Smooth muscle cell of bladder (primary cell): ENCODE measurements around the gene ATF6B. TPM values are rescaled to one million over a fixed set of nuclear protein-coding genes. Genes with fewer than 3 reads are reported as not detected.

Experiments used
- total RNA-seq: library from RNA; depleted of rRNA; stranded (reverse); fragments of >200 nt; gene quantifications from 2 replicates; pipeline ENCODE4 v1.2.3, GENCODE V29; 2014

Gene ATF6B
- total RNA-seq, result 10.8 and 11.6 TPM in 2 replicates

GRCh38 chr6:32127717-32128592, at the start of gene ATF6B:
TSS of gene ATF6B (minus strand) at chr6:32128246. CDS start at chr6:32128207, 39 bp downstream.

DNA sequence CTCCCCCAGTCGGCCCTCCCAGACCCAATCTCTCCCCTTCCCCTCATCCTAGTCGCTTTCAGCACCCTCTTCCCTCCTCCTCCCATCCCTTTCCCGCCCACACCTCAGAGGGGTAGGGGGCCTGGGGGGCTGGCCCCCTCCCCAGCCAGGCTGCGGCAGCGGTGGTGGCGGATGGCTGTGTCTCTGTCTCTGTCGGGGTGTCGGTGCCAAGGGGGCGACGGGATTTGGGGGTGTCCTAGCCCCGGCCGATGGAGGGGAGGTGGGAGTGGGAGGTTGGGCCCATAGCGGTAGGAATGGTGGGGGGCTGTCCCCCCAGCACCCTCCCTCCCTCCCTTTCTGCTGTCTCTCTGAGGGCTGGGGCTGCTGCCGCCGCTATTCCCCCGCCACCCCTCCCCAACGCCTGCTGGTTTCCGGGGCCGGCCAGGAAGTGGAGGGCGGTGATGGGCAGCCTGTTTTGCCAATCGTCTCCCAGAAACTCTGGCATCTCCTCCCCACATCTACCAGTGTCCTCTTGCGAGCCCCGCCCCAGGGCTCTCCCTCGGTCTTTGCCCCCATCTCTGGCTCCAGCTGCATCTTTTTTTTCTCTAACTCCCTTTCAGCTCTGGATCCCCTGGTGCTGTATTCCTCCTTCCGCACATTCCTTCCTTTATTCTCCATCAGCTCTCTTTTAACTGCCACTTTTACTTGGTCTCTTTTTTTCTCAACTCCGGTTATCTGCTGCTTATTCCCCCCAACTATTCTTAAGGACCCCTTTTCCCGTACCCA, 47.8 kb upstream of the ATF6B start, which contains the start of gene AGPAT1:
AGPAT1 (minus strand) TSS at position 374 of the 765 bp plus-strand sequence. CDS start 4,588 bp downstream, outside the sequence.

DNA sequence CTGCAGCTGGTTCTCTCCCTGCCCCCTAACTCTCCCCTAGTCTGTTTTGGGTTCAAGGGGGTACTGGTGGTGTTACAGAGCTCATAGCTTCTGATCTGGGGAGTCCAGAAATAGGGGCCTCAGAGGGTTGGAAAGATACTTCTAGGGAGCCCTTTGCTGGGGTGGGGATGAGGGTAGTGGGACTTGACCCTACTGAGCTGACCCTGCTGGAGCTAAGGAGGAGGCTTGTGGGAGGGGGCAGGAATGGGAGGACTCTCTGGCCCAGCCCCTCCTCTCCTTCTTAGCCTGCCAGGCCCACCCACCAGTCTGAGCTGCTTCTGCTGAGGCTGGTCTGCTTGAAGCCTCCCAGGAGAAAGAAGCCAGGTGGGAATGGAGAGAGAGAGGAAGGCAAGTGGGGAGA, 36.2 kb upstream of the ATF6B start, which contains the start of gene EGFL8:
EGFL8 (plus strand) TSS at position 301 of the 400 bp plus-strand sequence. CDS start 1,571 bp downstream, outside the sequence.

DNA sequence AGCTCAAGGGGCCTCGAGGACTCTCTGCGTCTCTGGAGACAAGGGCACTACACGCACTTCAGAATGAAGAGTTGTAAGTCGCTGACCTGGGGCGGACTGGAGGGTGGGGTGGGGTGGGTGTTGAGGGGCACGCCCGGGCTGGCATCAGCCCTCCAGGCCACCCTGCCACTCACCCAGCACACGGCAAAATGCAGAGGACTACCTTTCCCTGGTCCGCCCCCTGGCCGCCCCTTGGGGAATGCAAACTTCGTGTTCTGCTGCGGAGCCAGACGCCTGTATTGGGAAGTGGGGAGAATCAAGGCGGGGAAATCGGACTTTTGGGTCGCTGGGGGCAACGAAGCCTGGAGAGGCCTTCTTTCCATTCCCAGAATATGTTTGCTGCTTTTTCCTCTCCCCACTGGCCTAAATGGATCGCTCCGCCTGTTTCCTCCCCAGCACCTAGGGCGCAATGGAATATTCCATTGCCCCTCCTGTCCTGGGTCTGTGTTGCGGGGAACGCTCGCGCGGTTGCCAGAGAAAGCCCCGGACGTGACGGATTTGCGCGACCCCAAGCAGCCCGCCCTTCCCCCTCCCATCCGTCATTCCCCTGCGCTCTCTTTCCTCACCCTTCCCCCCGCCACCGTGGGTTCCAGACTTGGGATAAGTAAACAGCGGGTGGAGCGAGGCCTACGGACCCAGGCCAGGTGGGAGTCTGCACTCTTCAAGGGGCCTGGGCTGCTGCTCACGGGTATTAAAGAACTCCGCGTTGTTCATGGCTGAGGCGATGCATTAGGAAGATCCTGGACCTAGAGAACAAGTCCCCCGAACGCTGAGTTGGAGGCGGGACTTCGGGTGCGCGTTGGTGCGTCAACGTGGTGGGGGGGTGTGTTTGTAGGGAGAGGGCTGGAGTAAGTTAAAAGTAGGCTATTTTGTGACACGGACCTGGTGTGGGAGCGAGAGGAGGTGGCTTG, 25.8 kb upstream of the ATF6B start, which contains the start of gene PPT2:
PPT2 (plus strand) TSS at position 578 of the 950 bp plus-strand sequence. CDS start 454 bp downstream, outside the sequence.

DNA sequence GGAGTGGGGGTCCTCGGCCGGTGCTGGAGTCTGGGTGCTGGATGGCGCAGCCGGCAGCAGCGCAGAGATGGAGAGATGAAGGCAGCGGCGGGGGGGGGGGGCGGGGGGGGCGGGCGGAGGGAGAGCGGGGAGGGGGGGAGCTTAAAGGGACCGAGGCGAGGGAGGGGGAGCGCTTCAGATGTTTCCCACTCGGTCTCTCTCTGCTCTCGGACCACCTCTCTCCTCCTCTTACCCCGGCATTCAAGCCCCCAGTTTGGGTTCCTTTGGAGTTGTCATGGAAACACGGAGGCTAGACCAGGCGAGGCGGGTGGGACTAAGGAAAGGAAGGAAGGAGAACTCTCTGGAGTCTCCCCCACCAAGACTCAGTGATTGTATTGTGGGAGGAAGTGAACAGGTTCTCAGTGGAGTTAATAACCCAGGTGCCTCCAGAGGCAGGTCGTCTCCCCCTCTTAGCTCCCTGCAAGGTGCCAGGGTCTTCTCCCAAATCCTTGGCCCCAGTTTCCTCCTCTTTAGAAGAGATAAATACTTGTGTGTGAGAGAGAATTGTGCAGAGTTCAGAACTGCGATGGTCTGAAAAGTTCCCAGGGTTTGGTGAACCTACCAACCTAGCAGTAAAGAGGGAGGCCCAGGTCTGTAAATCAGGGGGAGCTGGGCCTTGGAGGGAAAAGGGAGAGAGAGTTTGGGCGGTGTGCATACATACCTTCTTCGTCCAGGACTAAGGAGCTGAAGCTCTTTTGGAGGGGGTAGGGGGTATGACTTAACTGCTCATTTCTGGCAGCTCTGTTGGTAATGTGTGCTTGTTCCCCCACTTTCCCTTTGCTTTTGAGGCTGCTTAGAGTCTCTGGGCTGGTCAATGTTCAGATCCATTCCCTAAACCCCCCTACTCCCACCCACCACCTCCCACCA, 24.1 kb upstream of the ATF6B start, which contains the start of gene PRRT1:
PRRT1 (minus strand) TSS at position 77 of the 906 bp plus-strand sequence. CDS start 112 bp downstream, outside the sequence.

GRCh38 chr6:32109114-32109764, 18.8 kb downstream of the ATF6B start, which contains the start of gene TNXB:
TSS of gene TNXB (minus strand) at chr6:32109338. CDS start at chr6:32098198, 11,140 bp downstream.

Other genes with a start within 250 kb of the ATF6B start
- gene SLC44A4, start 249.2 kb downstream of the ATF6B start, total RNA-seq, result not detected in 2 replicates
- gene EHMT2, start 230.5 kb downstream of the ATF6B start, total RNA-seq, result 48.6 and 68.9 TPM in 2 replicates
- gene ZBTB12, start 226.2 kb downstream of the ATF6B start, total RNA-seq, result 3.8 and 7.2 TPM in 2 replicates
- 5.4 and 8.4 TPM in 2 replicates for gene C2, start 200.5 kb downstream of the ATF6B start, total RNA-seq
- 46.1 and 61.2 TPM in 2 replicates for gene CFB, start 182.2 kb downstream of the ATF6B start, total RNA-seq
- gene NELFE, start 169.3 kb downstream of the ATF6B start, total RNA-seq, result 87.3 and 111 TPM in 2 replicates
- 54.3 and 84.7 TPM in 2 replicates for gene SKIC2, start 169.1 kb downstream of the ATF6B start, total RNA-seq
- gene DXO, start 156.1 kb downstream of the ATF6B start, total RNA-seq, result 11.4 and 12.5 TPM in 2 replicates
- 7.3 and 11.3 TPM in 2 replicates for gene C4A, start 146.2 kb downstream of the ATF6B start, total RNA-seq
- 5.5 and 9.3 TPM in 2 replicates for gene C4B, start 113.5 kb downstream of the ATF6B start, total RNA-seq
- not detected in 2 replicates for gene CYP21A2, start 89.8 kb downstream of the ATF6B start, total RNA-seq
- gene TNXB, start 18.9 kb downstream of the ATF6B start, total RNA-seq, result 91.2 and 144 TPM in 2 replicates
- 5.3 and 5.8 TPM in 2 replicates for gene FKBPL, start 2.0 kb upstream of the ATF6B start, total RNA-seq
- gene PRRT1, start 23.7 kb upstream of the ATF6B start, total RNA-seq, result 0.14 and 0.18 TPM in 2 replicates
- 50.2 and 67.4 TPM in 2 replicates for gene PPT2, start 25.9 kb upstream of the ATF6B start, total RNA-seq
- 0.57 and 1.2 TPM in 2 replicates for gene EGFL8, start 36.3 kb upstream of the ATF6B start, total RNA-seq
- 20.9 and 29.5 TPM in 2 replicates for gene AGPAT1, start 47.8 kb upstream of the ATF6B start, total RNA-seq
- gene RNF5, start 50.2 kb upstream of the ATF6B start, total RNA-seq, result 15.9 and 20.3 TPM in 2 replicates
- 0.14 and 0.37 TPM in 2 replicates for gene AGER, start 56.0 kb upstream of the ATF6B start, total RNA-seq
- 19.2 and 24.8 TPM in 2 replicates for gene PBX2, start 62.0 kb upstream of the ATF6B start, total RNA-seq
- gene GPSM3, start 64.4 kb upstream of the ATF6B start, total RNA-seq, result 0.74 and 0.85 TPM in 2 replicates
- 0.85 and 1.2 TPM in 2 replicates for gene NOTCH4, start 95.8 kb upstream of the ATF6B start, total RNA-seq
- gene TSBP1, start 243.7 kb upstream of the ATF6B start, total RNA-seq, result not detected in 2 replicates